ENCODE results near the gene OR9I1. TPM values are rescaled to one million over a fixed set of nuclear protein-coding genes. Genes with fewer than 3 reads are reported as not detected.

The OR9I1 gene
- total RNA-seq, 4 donors from 2014 or later, result not detected

- TF ChIP-seq POLR2A (IDR thresholded peaks at IDR 0.05), result no peak
- TF ChIP-seq EP300 (IDR thresholded peaks at IDR 0.05), result no peak
- TF ChIP-seq CTCF (IDR thresholded peaks at IDR 0.05), result no peak
- TF ChIP-seq POLR2AphosphoS5 (IDR thresholded peaks at IDR 0.05), result no peak
- Histone ChIP-seq H3K27me3 (no peaks in the 10 kb centered on the region), H3K4me1 (no peaks in the 10 kb centered on the region), H3K27ac (no peak overlapping the region), H3K36me3 (no peaks in the 10 kb centered on the region), H3K4me3 (no peak overlapping the region), H3K9me3 (no peaks in the 10 kb centered on the region)
- WGBS, 2 donors (ENCODE audit: low coverage in 1 of 2), result 57 to 64% methylated on average over 1 of the region's 1 CpG
- no peak for ATAC-seq
Observed at GRCh38 chr11:58142761-58143160, 17.4 kb upstream of the OR9I1 start.

GRCh38 chr11:58135171-58135570 is 9.8 kb upstream of the OR9I1 start:
- Histone ChIP-seq H3K27ac (no peak overlapping the region), H3K27me3 (no peaks in the 10 kb centered on the region), H3K4me3 (no peak overlapping the region), H3K4me1 (no peaks in the 10 kb centered on the region), H3K9me3 (no peaks in the 10 kb centered on the region), H3K36me3 (no peaks in the 10 kb centered on the region)
- no peak for ATAC-seq
- no peak for TF ChIP-seq POLR2A (IDR thresholded peaks at IDR 0.05)
- no peak for TF ChIP-seq POLR2AphosphoS5 (IDR thresholded peaks at IDR 0.05)
- no peak for TF ChIP-seq EP300 (IDR thresholded peaks at IDR 0.05)
- no peak for TF ChIP-seq CTCF (IDR thresholded peaks at IDR 0.05)
- WGBS, 2 donors (ENCODE audit: low coverage in 1 of 2), result 67 to 82% methylated on average over 1 of the region's 1 CpG

- TF ChIP-seq POLR2A (IDR thresholded peaks at IDR 0.05), result no peak
- TF ChIP-seq CTCF (IDR thresholded peaks at IDR 0.05), result no peak
- TF ChIP-seq EP300 (IDR thresholded peaks at IDR 0.05), result no peak
- TF ChIP-seq POLR2AphosphoS5 (IDR thresholded peaks at IDR 0.05), result no peak
- H3K27ac ChIP-seq, result no peak overlapping the region
- H3K36me3 ChIP-seq, result no peaks in the 10 kb centered on the region
- no peaks in the 10 kb centered on the region for H3K9me3 ChIP-seq
- no peaks in the 10 kb centered on the region for H3K4me1 ChIP-seq
- 33% methylated on average over 1 of the region's 1 CpG; no CpG with 5 or more reads in 1 of the 2 donors for WGBS, 2 donors (ENCODE audit: low coverage in 1 of 2)
- H3K27me3 ChIP-seq, result no peaks in the 10 kb centered on the region
- ATAC-seq, result no peak
- no peak overlapping the region for H3K4me3 ChIP-seq
Observed at GRCh38 chr11:58134151-58134550, 8.8 kb upstream of the OR9I1 start.

- Histone ChIP-seq H3K9me3 (no peaks in the 10 kb centered on the region), H3K4me1 (no peaks in the 10 kb centered on the region), H3K36me3 (no peaks in the 10 kb centered on the region), H3K27me3 (no peaks in the 10 kb centered on the region), H3K4me3 (no peak overlapping the region), H3K27ac (no peak overlapping the region)
- 50 to 60% methylated on average over 6 to 7 of the region's 7 CpGs for WGBS, 2 donors (ENCODE audit: low coverage in 1 of 2)
- no peak for TF ChIP-seq EP300 (IDR thresholded peaks at IDR 0.05)
- ATAC-seq, result no peak
Observed at GRCh38 chr11:58133309-58134076, 8.2 kb upstream of the OR9I1 start.

- Histone ChIP-seq H3K4me3 (no peak overlapping the region), H3K27me3 (no peaks in the 10 kb centered on the region), H3K27ac (no peak overlapping the region), H3K9me3 (no peaks in the 10 kb centered on the region), H3K36me3 (no peaks in the 10 kb centered on the region), H3K4me1 (no peaks in the 10 kb centered on the region)
- ATAC-seq, result no peak
- TF ChIP-seq POLR2A (IDR thresholded peaks at IDR 0.05) (no peak), CTCF (IDR thresholded peaks at IDR 0.05) (no peak), EP300 (IDR thresholded peaks at IDR 0.05) (no peak), POLR2AphosphoS5 (IDR thresholded peaks at IDR 0.05) (no peak)
Observed at GRCh38 chr11:58127350-58127749, 2.0 kb upstream of the OR9I1 start.

Measured in gastroesophageal sphincter (tissue), 4 donors.